ENCODE data around the gene DENND11.

Gene DENND11, protein sequence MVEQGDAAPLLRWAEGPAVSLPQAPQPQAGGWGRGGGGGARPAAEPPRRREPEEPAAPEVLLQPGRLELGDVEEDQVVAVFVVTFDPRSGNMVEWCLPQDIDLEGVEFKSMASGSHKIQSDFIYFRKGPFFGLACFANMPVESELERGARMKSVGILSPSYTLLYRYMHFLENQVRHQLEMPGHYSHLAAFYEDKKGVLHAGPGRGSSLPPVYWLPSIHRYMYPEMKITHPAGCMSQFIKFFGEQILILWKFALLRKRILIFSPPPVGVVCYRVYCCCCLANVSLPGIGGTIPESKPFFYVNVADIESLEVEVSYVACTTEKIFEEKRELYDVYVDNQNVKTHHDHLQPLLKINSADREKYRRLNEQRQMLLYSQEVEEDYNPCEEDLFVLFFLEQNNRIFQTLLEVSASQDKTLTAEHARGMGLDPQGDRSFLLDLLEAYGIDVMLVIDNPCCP
- 145 to 190 reads per million in 2 donors for total RNA-seq

DNA sequence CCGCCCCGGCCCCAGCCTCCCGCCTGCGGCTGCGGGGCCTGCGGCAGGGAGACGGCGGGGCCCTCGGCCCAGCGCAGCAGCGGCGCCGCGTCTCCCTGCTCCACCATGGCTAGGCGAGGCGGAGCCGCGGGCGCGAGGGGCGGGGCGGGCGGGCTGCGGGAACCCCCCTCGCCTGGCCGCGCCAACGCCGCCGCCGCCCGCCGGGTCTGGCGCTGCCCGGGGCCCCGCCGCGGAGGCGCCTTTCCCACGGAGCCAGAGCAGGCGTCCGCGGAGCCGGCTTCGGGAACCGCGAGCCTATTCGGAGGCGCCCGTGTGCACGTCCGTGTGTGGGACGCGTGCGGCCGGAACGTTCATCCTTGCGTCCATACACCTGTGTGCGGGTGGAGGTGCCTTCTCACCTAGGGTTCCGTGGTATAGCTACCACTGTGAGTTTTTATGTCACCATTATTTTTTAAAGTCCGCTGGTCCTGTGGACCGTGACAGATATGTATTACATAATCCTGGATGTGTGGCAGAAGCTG, at the start of gene DENND11:
DENND11 (minus strand) TSS at position 120 of the 521 bp plus-strand sequence; CDS start at position 107, 13 bp downstream.
- DNase-seq: peak; percentile 54

DNA sequence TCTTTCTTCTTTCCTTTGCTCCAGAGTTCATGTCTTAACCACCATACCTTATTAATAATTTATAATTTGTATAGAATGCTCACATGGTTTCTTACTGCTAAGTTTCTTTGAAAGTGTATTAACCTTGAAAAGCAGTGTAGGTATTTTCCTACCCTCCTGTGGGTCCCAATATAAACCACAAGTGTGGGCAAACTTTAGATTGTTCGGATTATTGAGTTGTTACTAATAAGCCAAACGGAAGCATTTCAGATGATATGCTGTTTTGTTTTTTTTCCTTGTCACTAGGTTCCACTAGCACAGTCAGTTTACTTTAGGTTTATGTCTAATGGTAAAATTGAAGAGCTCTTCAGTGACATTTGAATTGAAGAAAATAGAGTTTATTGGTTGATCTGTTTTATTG, 46.4 kb upstream of the DENND11 start:
- DNase-seq: no peak

DNA sequence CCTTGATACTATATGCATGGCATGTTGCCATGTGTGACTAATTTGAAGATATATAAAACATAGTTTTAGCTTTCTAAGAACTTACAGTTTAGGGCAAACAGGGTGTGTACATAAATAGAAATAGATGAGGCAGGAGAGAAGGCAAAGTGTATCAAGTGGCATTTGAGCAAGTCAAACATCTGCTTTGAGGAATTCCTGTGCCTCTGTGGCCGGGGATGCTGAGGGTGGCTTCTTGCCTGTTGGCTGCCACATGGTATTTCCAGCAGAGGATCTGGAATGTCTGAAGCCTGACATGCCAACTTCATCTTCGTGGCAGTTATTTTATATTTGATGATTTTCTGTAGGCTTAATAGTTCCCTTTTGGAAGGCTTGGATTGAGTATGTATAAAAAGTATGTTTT, 42.2 kb upstream of the DENND11 start:
- no peak for DNase-seq

DNA sequence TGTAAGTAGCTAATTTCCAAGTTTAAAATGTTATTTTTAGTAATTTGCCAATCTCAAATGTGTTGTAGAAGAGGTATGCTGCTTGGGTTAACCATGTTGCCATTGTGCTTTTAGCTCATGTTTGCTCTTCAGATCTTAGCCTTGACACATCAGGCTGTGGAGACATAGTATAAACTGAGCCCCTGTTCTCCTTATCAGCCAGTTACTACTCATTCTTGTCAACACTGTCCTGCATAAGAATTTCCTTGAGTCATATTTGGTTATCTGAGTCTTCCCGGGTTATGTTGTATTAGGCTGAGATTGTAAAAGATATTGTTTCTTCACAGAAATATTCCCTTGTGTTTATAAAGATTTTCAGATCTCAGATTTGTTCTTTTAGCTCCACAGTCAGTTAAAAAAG, 40.3 kb upstream of the DENND11 start:
- no peak for DNase-seq

DNA sequence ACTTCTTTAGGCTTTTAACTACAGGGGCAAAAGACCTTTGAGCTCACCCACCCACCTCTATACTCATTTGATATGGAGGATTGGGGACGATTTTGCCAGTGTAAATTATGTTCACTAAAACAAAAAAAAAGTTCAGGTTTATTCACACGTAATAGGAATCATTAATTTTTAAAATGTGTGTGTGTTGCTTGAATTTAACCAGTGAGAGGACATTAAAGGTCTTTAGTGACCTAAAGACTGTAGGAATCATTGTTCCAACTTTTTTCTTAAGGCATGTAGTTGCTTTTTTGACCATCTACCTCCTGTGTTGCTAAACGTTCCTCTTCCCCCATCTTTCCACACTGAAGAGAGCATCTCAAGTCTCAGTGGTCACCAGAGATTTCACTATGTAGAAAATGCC, 37.3 kb upstream of the DENND11 start:
- DNase-seq: no peak

DNA sequence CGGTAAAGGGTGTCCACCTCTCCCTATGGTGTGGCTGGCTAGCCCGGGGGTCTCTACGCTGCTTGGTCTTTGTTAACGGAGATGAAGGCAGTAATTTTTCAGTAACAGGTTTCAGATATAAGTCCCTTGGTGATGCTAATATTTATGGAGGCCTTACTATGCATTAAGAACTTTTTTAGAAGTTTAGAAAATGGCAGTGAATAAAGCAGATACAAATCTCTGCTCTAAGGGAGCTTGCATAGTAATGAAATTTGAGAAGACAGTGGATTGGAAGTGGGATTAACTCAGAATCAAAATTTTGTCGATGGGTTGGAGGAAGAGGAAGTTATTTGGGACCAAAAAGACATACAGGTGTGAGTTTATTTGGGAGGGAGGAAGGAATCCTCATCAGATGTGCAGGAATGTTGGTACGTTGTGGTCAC, 36.6 kb upstream of the DENND11 start:
- no peak for DNase-seq

DNA sequence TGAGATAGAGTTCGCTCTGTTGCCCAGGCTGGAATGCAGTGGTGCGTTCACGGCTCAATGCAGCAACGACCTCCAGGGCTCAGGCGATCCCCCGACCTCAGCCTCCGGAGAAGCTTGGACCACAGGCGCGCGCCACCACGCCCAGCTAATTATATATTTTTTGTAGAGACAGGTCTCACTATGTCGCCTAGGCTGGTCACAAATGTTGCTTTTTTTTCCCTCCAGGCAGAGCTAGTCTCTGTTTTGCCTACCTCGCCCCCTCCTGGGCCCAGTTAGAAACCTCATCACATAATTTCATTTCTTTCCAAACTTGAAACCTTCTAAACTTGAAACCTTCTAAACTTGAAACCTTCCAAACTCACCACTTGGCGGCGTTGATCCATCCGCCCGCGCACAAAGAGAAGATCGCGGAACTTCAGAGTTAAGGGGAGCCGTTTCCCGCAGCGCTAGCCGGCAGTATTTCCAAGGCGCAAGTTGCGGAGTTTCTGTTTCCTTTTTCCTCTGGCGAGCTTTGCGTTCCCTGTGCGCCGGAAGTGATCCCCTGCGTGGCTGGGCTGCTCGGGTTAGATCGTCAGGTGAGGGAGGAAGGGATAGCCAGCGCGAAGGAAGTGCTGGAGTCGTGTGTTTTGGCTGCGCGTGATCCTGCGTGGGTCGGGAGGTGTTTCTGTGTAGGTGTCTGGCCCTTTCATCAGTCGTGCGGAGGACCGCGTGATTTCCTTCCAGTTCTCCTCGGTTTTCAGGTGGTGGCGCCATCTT, 36.0 kb upstream of the DENND11 start, which contains the start of gene SSBP1:
SSBP1 (plus strand) TSS at position 523 of the 756 bp plus-strand sequence. CDS start 809 bp downstream, outside the sequence.
- peak; percentile 80 for DNase-seq

DNA sequence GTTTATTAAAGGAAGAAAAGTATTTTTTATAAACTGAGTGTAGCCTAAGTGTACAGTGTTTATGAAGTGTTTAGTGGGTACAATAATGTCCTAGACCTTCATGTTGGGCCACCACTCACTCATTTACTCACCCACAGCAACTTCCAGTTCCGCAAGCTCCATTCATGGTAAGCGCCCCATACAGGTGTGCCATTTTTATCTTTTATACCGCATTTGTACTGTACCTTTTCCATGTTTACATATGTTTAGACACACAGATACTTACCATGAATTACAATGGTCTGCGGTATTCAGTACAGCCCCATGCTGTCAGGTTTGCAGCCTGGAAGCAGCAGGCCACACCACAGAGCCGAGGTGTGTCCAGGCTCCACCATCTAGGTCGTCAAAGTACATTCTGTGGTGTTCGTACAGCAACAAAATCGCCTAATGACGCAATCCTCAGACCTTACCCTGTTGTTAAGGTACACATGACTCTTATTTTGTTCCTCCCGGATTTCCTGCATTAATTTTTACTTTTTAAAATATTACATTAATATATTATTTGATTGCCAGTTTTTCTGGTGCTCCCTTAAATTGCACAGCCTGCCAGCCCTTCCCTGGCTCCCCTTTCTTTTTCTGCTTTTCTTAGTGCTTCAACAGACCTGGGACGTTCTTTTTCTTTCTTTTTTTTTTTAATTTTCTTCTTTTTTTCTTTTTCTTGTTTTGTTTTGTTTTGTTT, 35.3 kb upstream of the DENND11 start:
- DNase-seq: peak; percentile 6

DNA sequence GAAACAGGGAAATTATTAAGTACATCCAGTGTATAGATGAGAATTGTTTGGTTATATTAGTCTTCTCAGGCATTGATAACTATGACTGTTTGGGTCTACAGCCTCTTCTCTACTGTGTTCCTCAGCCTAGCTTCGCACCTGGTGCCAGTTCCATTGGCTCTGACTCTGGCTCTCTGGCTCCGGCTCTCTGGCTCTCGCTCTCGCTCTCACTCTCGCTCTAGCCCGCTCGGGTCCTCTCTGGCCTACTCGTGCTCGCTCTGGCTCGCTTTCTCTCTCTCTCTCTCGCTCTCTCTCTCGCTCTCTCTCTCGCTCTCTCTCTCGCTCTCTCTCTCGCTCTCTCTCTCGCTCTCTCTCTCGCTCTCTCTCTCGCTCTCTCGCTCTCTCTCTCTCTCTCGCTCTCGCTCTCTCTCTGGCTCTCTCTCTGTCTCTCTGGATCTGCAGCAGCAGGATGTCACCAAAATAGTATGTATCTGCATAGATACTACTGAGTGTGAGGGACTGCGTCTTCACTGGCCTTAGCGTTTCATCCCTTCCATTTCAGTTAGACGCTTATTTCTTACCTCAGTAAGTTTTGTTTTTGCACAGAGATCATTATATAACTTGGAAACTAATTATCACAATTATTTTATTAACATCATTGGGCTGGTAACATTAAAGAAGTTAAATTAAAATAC, 29.6 kb upstream of the DENND11 start:
- no peak for DNase-seq

DNA sequence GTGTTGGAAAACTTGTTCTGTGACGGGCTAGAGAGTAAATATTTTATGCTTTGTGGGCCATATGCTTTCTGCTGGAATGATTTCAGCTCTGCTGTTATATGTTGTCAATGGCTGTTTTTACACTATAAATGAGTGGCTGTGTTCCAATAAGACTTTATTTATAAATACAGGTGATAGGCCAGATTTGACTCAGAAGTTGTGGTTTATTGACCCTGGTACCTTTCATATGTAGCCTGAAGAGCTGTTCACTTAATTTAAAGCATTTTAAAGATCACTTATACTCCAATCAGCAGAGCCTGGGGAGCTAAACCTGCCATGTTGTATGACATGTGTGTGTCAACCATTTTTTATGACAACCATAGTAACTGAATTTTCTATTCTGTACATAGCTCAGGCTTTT, 27.1 kb upstream of the DENND11 start:
- no peak for DNase-seq

DNA sequence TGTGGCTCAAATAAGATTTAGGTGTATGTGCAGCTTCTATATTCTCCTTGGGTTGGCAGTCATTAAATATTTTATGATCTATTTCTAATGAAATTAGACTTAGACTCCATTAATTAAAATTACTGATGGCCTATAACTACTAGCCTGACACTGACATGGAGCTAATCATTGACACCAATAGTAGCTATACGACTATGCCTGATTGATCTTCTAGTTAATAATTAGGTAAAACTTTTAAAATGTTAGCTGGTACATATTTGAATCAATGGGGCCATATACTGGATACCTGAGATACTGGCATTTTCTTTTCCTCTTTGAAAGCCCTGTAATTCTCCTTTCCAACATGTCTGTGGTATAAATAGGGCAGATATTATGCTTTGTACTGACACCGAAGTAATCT, 20.6 kb upstream of the DENND11 start:
- DNase-seq: no peak

DNA sequence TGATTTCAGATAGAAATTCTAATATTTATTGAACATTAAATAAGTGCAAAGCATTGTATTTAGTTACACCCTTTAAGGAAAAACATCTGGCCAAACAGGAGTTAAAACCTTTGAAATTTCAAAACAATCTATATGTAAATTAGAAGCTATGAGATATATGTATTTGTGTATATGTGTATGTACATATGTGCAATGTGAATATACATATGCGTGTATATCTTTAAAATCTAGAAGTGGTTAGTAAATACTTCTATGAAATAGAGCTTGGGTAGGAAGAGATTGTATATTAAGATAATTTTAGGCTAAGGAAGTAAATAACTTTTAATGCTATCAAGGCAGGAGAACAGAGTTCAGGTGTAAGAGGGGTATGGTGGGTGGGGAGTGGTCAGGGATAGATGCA, 15.5 kb upstream of the DENND11 start:
- DNase-seq: no peak

DNA sequence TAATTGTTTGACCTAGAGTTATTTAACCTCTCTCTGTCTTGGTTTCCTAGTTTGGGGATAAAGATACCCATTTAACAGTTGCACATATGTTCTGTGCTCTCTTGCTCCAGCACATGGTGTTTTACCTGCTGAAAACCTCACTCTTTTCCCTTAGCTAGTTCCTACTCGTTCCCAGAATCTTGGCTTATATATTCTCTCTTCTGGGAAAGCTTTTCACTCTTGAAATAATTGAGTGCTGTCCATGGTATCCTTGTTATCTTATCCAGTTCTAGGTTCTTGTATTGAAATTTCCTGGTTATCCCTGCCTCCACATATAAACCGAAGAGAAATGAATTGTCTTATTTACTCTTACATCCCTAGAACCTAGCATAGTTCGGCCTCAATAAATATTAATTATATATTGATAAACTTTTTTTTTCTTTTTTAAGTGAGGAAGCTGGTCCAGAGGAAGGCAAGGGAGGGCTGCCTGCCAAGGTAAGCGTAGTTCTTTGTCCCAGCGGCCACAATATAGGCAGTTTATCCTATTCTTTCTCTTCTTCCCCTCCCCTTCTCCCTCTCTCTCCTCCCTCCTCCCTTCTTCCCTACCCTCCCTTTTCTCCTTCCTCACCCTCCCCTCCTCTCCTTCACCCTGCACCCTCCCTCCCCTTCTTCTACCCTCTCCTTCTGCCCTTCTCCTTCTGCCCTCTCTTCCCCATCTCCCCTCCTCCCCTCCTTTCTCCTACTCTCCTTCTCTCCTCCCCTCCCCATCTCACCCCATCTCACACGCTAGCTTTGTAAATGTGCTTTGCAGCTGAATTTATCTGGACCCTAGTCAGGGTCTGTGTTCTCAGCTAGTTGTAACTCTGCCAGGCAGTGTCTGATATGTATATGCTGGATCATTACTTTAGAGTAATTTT, 14.1 kb upstream of the DENND11 start:
- DNase-seq: no peak

DNA sequence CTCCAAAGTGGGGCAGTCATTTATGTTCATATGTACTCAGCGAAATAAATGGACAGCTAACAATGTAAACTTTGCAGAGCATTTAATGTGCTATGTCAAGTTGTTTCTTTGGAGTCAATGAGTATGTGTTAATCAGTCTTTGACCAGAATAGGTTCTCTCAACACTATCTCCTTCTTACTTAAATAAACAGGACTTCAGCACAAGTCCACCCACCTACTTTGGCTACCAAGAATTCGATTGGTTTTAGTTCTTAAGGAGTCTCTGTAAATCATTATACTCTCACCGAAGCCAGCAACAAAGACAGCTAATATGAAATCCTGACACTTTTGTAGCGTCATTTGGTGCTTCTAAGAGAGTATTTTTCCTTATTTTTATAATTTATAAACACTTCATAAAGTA, 13.1 kb upstream of the DENND11 start:
- DNase-seq: no peak

DNA sequence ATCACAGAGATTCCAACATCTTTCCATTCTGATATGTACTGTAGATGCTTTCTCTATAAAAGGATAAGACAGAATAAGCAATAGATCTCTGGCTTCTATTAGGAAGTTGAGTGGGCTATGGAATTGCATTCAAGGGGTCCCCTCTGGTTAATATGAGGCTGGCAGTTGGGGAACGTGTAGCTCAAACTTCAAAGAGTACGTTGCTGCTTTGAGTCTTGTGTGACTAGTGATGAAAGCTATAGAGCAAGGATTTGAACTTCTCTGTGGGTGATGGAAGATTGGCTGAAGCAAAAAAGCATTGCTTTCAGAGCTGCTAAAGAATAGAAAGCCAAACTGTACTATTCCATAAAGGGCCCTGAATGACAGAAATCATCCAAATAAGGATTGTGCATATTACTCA, 12.6 kb upstream of the DENND11 start:
- DNase-seq: no peak

DNA sequence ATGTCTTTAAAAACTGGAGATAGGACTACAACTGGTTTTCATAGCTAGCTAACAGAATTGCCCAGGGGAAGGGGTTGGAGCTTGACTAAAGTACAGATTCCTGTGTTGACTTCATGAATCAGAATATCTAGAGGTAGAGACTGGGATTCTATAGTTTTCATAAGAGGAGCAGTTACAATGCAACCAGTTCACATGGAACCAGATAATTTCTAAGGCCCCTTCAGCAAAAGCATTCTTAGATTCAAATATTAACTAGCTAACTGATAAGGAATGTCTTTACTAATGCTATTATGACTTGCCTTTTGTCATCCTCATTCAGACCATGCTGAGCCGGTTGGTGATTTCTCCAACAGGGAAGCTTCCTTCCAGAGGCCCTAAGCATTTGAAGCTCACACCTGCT, 11.9 kb upstream of the DENND11 start:
- no peak for DNase-seq

DNA sequence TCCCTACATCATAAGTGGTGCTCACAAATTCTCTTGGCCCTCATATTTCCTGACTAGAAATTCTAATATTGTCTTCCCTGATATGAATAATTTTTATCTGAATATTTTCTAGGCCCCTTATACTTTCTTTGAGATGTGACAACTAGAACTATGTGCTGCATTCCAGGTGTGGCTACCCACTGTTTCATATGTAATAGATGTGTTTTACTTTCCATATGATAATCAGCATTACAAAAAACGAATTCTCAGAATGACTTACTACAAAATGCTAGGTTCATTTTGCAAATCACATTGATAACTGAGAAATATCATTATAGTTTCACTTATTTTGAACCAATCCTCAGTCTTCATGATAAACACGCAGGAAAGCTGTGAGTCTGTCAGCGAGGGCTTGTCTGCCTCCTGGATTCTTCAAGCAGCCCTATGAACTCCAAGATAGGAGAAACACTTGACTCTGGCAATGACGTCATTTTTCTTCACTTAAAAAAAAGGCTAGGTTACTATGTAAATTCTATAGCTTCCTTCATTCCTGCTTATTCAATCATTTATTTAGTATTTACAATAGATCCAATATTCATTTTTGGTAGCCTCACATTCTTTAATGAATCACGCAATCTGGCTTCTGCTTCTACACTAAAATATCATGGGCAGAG, 10.8 kb upstream of the DENND11 start:
- DNase-seq: no peak

DNA sequence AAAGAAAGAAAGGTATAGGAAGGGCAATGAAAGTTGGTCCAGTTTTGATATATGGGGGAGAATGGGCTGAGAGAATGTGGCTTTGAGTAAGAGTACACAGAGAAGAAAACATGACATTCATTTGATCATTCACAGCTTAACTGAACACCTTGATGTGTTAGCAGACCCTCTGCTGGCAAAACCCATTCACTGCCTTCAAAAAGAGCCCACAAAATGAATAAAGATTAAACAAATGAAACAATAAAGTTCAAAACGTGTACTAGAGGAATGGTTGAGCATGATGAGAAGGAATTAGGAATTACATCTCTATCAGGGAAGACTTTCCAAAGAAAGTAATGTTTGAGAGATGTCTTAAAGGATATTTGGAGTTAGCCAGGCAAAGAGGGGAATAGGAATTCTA, 8.3 kb upstream of the DENND11 start:
- no peak for DNase-seq

DNA sequence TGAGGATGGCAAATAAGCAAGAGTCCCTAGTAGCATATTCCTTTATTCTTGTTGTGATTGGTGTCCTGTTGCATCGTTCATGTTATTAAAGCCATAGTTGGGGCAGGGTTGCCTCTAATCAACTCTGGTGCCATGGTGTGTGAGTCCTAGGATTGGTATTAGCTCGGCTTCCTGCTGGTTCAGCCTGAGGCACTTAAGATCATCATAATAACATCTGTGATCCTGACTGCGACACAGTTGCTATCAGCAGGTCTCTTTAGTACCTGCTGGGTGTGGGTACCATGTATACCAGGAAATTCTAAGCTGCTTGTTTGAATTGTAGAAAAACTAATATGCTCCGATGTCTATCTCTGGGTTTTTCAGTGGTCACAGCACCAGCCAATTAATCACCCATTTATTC, 7.8 kb upstream of the DENND11 start:
- no peak for DNase-seq

DNA sequence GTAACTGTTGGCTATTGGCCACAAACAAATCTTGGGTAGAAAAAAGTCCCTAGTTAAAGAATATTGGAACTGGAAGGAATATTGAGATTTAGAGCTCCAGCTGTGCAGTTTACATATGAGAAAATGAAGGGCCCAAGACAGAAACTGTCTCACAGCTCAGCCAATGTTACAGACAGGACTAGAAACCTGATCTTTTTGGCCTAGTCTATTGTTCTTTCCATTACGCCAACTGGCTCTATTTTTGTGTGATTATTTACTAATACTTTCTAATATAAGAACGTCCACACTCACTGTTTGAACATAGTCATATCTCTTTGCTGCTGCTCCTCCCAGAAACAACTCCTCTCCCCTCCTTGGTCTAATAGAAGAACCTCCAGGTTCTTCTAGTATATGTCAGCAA, 7.4 kb upstream of the DENND11 start:
- no peak for DNase-seq

DNA sequence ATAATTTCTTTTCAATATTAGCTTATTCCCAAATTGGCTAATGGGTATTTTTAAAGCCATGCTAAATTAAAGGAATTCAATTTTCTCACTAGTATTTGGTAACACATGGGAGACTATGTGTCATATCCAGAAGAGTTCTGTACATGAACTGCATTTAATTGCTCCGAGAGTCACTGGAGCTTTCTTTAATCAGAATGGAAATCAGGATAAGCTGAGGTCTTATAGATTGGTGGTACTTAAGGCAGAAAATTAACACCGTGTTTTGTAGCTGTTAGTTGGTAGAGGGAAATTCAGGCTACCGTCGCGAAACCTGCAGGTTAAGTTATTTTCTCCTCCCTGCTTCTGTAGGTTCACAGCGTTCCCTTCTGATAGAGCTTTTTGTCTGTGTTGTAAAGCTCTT, 6.4 kb upstream of the DENND11 start, which contains the start of gene WEE2:
WEE2 (plus strand) TSS at position 3 of the 400 bp plus-strand sequence. CDS start 406 bp downstream, outside the sequence.
- DNase-seq: no peak

Measured in T-helper 9 cell (primary cell).